ENCODE measurements around the gene TRIM50.

TRIM50 gene

GRCh38 chr7:73359746-73360375 lies 32.0 kb upstream of the TRIM50 start:
- Histone ChIP-seq H3K9me2 (replicated peaks; ENCODE audit: control insufficient read depth, low read length) (no peaks in the 10 kb centered on the region), H3F3A (ENCODE audit: control insufficient read depth, insufficient read depth) (no peaks in the 10 kb centered on the region), H3K4me2 (ENCODE audit: low read length) (no peak overlapping the region)

GRCh38 chr7:73359306-73359705 lies 31.4 kb upstream of the TRIM50 start:
- no peaks in the 10 kb centered on the region for H3K36me3 ChIP-seq (ENCODE audit: control insufficient read depth, low read length)
- H3K9me2 ChIP-seq (replicated peaks; ENCODE audit: control insufficient read depth, low read length): no peaks in the 10 kb centered on the region
- no peaks in the 10 kb centered on the region for H3K27me3 ChIP-seq (ENCODE audit: control insufficient read depth, low read length)
- H4K20me1 ChIP-seq (ENCODE audit: control insufficient read depth, insufficient read depth, low read depth, low read length): no peaks in the 10 kb centered on the region
- H3K79me2 ChIP-seq (ENCODE audit: control insufficient read depth, low read length): no peaks in the 10 kb centered on the region
- no peaks in the 10 kb centered on the region for H3F3A ChIP-seq (ENCODE audit: control insufficient read depth, insufficient read depth)
- H3K4me3 ChIP-seq (ENCODE audit: low read length): no peak overlapping the region
- H3K4me2 ChIP-seq (ENCODE audit: low read length): no peak overlapping the region
- no peaks in the 10 kb centered on the region for H3K4me1 ChIP-seq (ENCODE audit: control insufficient read depth, low read length)
- no peaks in the 10 kb centered on the region for H3K9me3 ChIP-seq (ENCODE audit: control insufficient read depth, insufficient read depth, low read length)
- TF ChIP-seq EZH2phosphoT487 (IDR thresholded peaks at IDR 0.05; ENCODE audit: borderline replicate concordance, low read length) (no peak), CTCF (IDR thresholded peaks at IDR 0.05; ENCODE audit: low read depth, low read length, poor library complexity, severe bottlenecking) (no peak)
- H3K27ac ChIP-seq (ENCODE audit: low read depth, low read length): no peak overlapping the region

More at GRCh38 chr7:73359746-73360375, 32.0 kb upstream of the TRIM50 start:
- Histone ChIP-seq H3K4me3 (ENCODE audit: low read length) (no peak overlapping the region), H4K20me1 (ENCODE audit: control insufficient read depth, insufficient read depth, low read depth, low read length) (no peaks in the 10 kb centered on the region), H3K27me3 (ENCODE audit: control insufficient read depth, low read length) (no peaks in the 10 kb centered on the region), H3K27ac (ENCODE audit: low read depth, low read length) (no peak overlapping the region), H3K4me1 (ENCODE audit: control insufficient read depth, low read length) (no peaks in the 10 kb centered on the region), H3K36me3 (ENCODE audit: control insufficient read depth, low read length) (no peaks in the 10 kb centered on the region), H3K9me3 (ENCODE audit: control insufficient read depth, insufficient read depth, low read length) (no peaks in the 10 kb centered on the region), H3K79me2 (ENCODE audit: control insufficient read depth, low read length) (no peaks in the 10 kb centered on the region)
- no peak for TF ChIP-seq CTCF (IDR thresholded peaks at IDR 0.05; ENCODE audit: low read depth, low read length, poor library complexity, severe bottlenecking)
- no peak for TF ChIP-seq EZH2phosphoT487 (IDR thresholded peaks at IDR 0.05; ENCODE audit: borderline replicate concordance, low read length)

GRCh38 chr7:73358590-73359275 lies 30.9 kb upstream of the TRIM50 start:
- no peak overlapping the region for H3K4me2 ChIP-seq (ENCODE audit: low read length)
- no peaks in the 10 kb centered on the region for H4K20me1 ChIP-seq (ENCODE audit: control insufficient read depth, insufficient read depth, low read depth, low read length)
- no peaks in the 10 kb centered on the region for H3K79me2 ChIP-seq (ENCODE audit: control insufficient read depth, low read length)
- no peaks in the 10 kb centered on the region for H3F3A ChIP-seq (ENCODE audit: control insufficient read depth, insufficient read depth)
- no peaks in the 10 kb centered on the region for H3K4me1 ChIP-seq (ENCODE audit: control insufficient read depth, low read length)
- H3K27me3 ChIP-seq (ENCODE audit: control insufficient read depth, low read length): no peaks in the 10 kb centered on the region
- no peaks in the 10 kb centered on the region for H3K36me3 ChIP-seq (ENCODE audit: control insufficient read depth, low read length)
- no peaks in the 10 kb centered on the region for H3K9me3 ChIP-seq (ENCODE audit: control insufficient read depth, insufficient read depth, low read length)
- TF ChIP-seq CTCF (IDR thresholded peaks at IDR 0.05; ENCODE audit: low read depth, low read length, poor library complexity, severe bottlenecking): no peak
- TF ChIP-seq EZH2phosphoT487 (IDR thresholded peaks at IDR 0.05; ENCODE audit: borderline replicate concordance, low read length): no peak
- H3K27ac ChIP-seq (ENCODE audit: low read depth, low read length): no peak overlapping the region
- no peak overlapping the region for H3K4me3 ChIP-seq (ENCODE audit: low read length)
- H3K9me2 ChIP-seq (replicated peaks; ENCODE audit: control insufficient read depth, low read length): no peaks in the 10 kb centered on the region
